ENCODE data around the gene DISP3.

DISP3 gene

DNA sequence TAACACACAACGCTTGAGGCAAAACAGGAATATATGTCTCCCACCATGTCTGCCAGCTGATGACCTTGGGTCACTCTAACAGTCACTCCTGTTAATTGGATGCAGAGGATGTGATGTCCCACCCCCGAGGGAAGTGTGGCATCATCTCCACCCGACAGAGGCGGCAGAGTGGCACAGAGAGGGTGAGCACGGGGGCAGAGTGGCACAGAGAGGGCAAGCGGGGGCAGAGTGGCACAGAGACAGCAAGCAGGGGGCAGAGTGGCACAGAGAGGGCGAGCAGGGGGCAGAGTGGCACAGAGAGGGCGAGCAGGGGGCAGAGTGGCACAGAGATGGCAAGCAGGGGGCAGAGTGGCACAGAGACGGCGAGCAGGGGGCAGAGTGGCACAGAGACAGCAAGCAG lies 44.3 kb downstream of the DISP3 start:
- no peaks in the 10 kb centered on the region for H3K9me3 ChIP-seq (ENCODE audit: low read length)
- H3K9ac ChIP-seq (ENCODE audit: low read length), result no peak overlapping the region
- no peak for TF ChIP-seq EZH2 (IDR thresholded peaks at IDR 0.05; ENCODE audit: borderline replicate concordance, low read length)
- TF ChIP-seq, protein P1, sequence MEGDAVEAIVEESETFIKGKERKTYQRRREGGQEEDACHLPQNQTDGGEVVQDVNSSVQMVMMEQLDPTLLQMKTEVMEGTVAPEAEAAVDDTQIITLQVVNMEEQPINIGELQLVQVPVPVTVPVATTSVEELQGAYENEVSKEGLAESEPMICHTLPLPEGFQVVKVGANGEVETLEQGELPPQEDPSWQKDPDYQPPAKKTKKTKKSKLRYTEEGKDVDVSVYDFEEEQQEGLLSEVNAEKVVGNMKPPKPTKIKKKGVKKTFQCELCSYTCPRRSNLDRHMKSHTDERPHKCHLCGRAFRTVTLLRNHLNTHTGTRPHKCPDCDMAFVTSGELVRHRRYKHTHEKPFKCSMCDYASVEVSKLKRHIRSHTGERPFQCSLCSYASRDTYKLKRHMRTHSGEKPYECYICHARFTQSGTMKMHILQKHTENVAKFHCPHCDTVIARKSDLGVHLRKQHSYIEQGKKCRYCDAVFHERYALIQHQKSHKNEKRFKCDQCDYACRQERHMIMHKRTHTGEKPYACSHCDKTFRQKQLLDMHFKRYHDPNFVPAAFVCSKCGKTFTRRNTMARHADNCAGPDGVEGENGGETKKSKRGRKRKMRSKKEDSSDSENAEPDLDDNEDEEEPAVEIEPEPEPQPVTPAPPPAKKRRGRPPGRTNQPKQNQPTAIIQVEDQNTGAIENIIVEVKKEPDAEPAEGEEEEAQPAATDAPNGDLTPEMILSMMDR (IDR thresholded peaks at IDR 0.05; ENCODE audit: low read length), result no peak
- no peak overlapping the region for H3K4me2 ChIP-seq (ENCODE audit: low read length)
- H3K9me2 ChIP-seq (ENCODE audit: low read depth, low read length), result no peaks in the 10 kb centered on the region
- H3F3A ChIP-seq (ENCODE audit: insufficient read depth, low read length), result no peaks in the 10 kb centered on the region
- no peaks in the 10 kb centered on the region for H3K4me1 ChIP-seq (ENCODE audit: insufficient read depth, low read length, severe bottlenecking)
- H3K27me3 ChIP-seq (ENCODE audit: insufficient read depth, low read length), result no peaks in the 10 kb centered on the region
- H3K4me3 ChIP-seq (ENCODE audit: low read depth, low read length, poor library complexity, severe bottlenecking), result no peak overlapping the region
- H3K27ac ChIP-seq (ENCODE audit: low read depth, low read length, poor library complexity, severe bottlenecking), result no peak overlapping the region
- no peaks in the 10 kb centered on the region for H3K36me3 ChIP-seq (ENCODE audit: insufficient read depth, low read length)
- H4K20me1 ChIP-seq (ENCODE audit: insufficient read depth, low read length), result no peaks in the 10 kb centered on the region
- H3K79me2 ChIP-seq (ENCODE audit: insufficient read depth, low read length), result no peaks in the 10 kb centered on the region
- H2AFZ ChIP-seq (ENCODE audit: low read length), result no peak overlapping the region

DNA sequence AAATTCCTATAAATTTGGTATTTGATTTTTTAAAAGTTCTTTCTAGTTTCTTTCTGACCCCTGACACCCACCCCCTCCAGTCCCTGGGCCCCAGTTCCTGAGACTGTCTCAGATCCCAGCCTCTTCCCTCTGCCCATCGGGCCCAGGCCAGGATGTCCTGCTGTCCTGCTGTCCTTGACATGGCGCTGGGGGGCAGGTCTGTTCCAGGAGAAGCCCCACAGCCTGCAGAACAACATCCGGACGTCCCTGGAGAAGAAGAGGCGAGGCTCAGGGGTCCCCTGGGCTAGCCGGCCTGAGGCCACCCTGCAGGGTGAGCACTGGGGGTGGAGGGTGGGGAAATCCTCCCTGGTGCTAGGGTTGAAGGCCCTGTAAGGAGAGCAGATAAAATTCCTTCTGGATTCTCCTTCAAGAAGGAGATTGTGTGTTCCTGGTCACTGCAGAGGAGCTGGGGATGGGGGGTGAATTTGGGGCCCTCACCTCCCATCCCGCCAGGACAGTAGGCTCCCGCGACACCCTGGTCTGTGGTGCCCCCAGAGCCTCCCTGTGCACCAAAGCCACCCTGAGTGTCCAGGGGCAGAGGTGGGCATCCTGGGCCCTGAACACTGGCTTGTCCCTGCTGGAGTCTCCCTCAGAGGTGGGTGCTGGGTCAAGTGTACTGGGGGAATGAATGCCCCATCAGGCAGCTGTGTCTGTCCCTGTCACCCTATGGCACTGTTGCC lies 45.0 kb downstream of the DISP3 start:
- no peaks in the 10 kb centered on the region for H3K36me3 ChIP-seq (ENCODE audit: insufficient read depth, low read length)
- no peaks in the 10 kb centered on the region for H3K9me2 ChIP-seq (ENCODE audit: low read depth, low read length)
- H3F3A ChIP-seq (ENCODE audit: insufficient read depth, low read length), result no peaks in the 10 kb centered on the region
- no peaks in the 10 kb centered on the region for H3K9me3 ChIP-seq (ENCODE audit: low read length)
- H3K4me2 ChIP-seq (ENCODE audit: low read length), result no peak overlapping the region
- TF ChIP-seq EZH2 (IDR thresholded peaks at IDR 0.05; ENCODE audit: borderline replicate concordance, low read length), result no peak
- TF ChIP-seq, protein P1 (IDR thresholded peaks at IDR 0.05; ENCODE audit: low read length), result no peak
- no peak overlapping the region for H3K4me3 ChIP-seq (ENCODE audit: low read depth, low read length, poor library complexity, severe bottlenecking)
- no peak overlapping the region for H2AFZ ChIP-seq (ENCODE audit: low read length)
- no peaks in the 10 kb centered on the region for H3K27me3 ChIP-seq (ENCODE audit: insufficient read depth, low read length)
- no peak overlapping the region for H3K27ac ChIP-seq (ENCODE audit: low read depth, low read length, poor library complexity, severe bottlenecking)
- no peaks in the 10 kb centered on the region for H3K79me2 ChIP-seq (ENCODE audit: insufficient read depth, low read length)
- no peaks in the 10 kb centered on the region for H3K4me1 ChIP-seq (ENCODE audit: insufficient read depth, low read length, severe bottlenecking)
- no peak overlapping the region for H3K9ac ChIP-seq (ENCODE audit: low read length)
- H4K20me1 ChIP-seq (ENCODE audit: insufficient read depth, low read length), result no peaks in the 10 kb centered on the region

DNA sequence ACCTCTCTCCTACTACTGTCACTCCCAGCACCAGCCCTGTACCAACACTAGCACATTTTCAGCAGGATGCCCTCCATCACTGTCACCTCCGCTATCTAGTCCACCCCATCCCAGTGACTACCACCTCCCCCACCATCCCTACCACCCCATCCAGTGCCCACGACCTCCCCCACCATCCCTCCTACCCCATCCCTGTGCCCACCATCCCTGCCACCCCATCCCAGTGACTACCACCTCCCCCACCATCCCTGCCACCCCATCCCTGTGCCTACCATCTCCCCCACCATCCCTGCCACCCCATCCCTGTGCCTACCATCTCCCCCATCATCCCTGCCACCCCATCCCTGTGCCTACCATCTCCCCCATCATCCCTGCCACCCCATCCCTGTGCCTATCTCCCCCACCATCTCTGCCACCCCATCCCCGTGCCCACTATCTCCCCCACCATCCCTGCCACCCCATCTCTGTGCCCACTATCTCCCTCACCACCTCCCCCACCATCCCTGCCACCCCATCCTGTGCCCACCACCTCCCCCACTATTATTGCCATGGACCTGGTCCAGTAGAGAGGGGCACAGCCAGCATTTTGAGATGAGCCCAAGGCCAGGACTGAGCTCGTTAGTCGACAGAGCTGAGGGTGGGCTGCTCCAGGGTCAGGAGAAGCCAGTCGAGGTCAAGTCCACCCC lies 45.7 kb downstream of the DISP3 start:
- H3K4me2 ChIP-seq (ENCODE audit: low read length), result no peak overlapping the region
- H4K20me1 ChIP-seq (ENCODE audit: insufficient read depth, low read length), result no peaks in the 10 kb centered on the region
- H3K27me3 ChIP-seq (ENCODE audit: insufficient read depth, low read length), result no peaks in the 10 kb centered on the region
- H3K4me3 ChIP-seq (ENCODE audit: low read depth, low read length, poor library complexity, severe bottlenecking), result no peak overlapping the region
- no peaks in the 10 kb centered on the region for H3K9me3 ChIP-seq (ENCODE audit: low read length)
- H3K4me1 ChIP-seq (ENCODE audit: insufficient read depth, low read length, severe bottlenecking), result no peaks in the 10 kb centered on the region
- H3K9ac ChIP-seq (ENCODE audit: low read length), result no peak overlapping the region
- no peak overlapping the region for H3K27ac ChIP-seq (ENCODE audit: low read depth, low read length, poor library complexity, severe bottlenecking)
- H3K36me3 ChIP-seq (ENCODE audit: insufficient read depth, low read length), result no peaks in the 10 kb centered on the region
- H3F3A ChIP-seq (ENCODE audit: insufficient read depth, low read length), result no peaks in the 10 kb centered on the region
- no peak overlapping the region for H2AFZ ChIP-seq (ENCODE audit: low read length)
- TF ChIP-seq, protein P1 (IDR thresholded peaks at IDR 0.05; ENCODE audit: low read length), result no peak
- no peak for TF ChIP-seq EZH2 (IDR thresholded peaks at IDR 0.05; ENCODE audit: borderline replicate concordance, low read length)
- H3K9me2 ChIP-seq (ENCODE audit: low read depth, low read length), result no peaks in the 10 kb centered on the region
- H3K79me2 ChIP-seq (ENCODE audit: insufficient read depth, low read length), result no peaks in the 10 kb centered on the region

Data from OCI-LY1 (cell line).